Transverse colon (tissue), 4 donors: ENCODE measurements around the gene TLCD3B. TPM values are rescaled to one million over a fixed set of nuclear protein-coding genes. Genes with fewer than 3 reads are reported as not detected.

Experiments used
- DNase-seq: peaks from one replicate; pipeline ENCODE4 v3.0.0-alpha.2; 2019
- H3K27ac ChIP-seq, 4 donors: fragments of 200-600 bp; sonication (generic); 2 replicates each; pipeline ENCODE4 v1.5.1; 2016 to 2018; ENCODE audit warnings: inconsistent platforms in 4 of 4
- H3K27me3 ChIP-seq: fragments of 200-600 bp; sonication (generic); 2 replicates; pipeline ENCODE4 v1.5.1; 2017; ENCODE audit warnings: inconsistent platforms
- H3K36me3 ChIP-seq, 4 donors: fragments of 200-600 bp; sonication (generic); 2 replicates each; pipeline ENCODE4 v1.5.1; 2017 to 2019; ENCODE audit warnings: inconsistent platforms in 4 of 4
- H3K4me1 ChIP-seq, 4 donors: fragments of 200-600 bp; sonication (generic); 2 replicates each; pipeline ENCODE4 v1.5.1; 2017 to 2020; ENCODE audit warnings: inconsistent platforms in 4 of 4
- H3K4me3 ChIP-seq, 4 donors: fragments of 200-600 bp; sonication (generic); 1 replicate in 1 of 4; 2 replicates in 3 of 4; pipeline versions ENCODE4 v1.5.1 to v1.6.1; 2017 to 2019; ENCODE audit warnings: inconsistent platforms in 4 of 4
- H3K9me3 ChIP-seq, 2 donors: fragments of 200-600 bp; sonication (generic); 2 replicates each; pipeline ENCODE4 v1.5.1; 2017 to 2019; ENCODE audit warnings: inconsistent platforms in 2 of 2
- CTCF ChIP-seq, 5 experiments: fragments of 200-600 bp in 3 of 5; fragments of 450-650 bp in 2 of 5; sonication (generic) in 3 of 5; IDR thresholded peaks; 1 replicate in 2 of 5; 2 replicates in 3 of 5; pipeline ENCODE4 v1.5.1; 2016 to 2017; ENCODE audit warnings: antibody characterized with exemption in 5 of 5, inconsistent platforms in 3 of 5, mild to moderate bottlenecking in 2 of 5, moderate library complexity in 1 of 5
- EP300 ChIP-seq: sonication (generic); formaldehyde crosslinking; IDR thresholded peaks from one replicate; pipeline ENCODE4 v1.6.1; 2017; ENCODE audit warnings: antibody characterized with exemption, low read depth
- POLR2A ChIP-seq: fragments of 450-650 bp; IDR thresholded peaks from one replicate; pipeline ENCODE4 v1.6.1; 2016; ENCODE audit warnings: antibody characterized with exemption, mild to moderate bottlenecking, moderate library complexity
- POLR2AphosphoS5 ChIP-seq, 3 donors: sonication (generic); formaldehyde crosslinking; IDR thresholded peaks; one replicate each; pipeline ENCODE4 v1.6.1; 2016; ENCODE audit warnings: antibody characterized with exemption in 3 of 3
- WGBS, 2 donors: methylation state at CpG; one replicate each; pipeline ENCODE4 v1.1.5; 2018; ENCODE audit warnings: low coverage in 1 of 2; 5-methylcytosine and 5-hydroxymethylcytosine counted together
- in situ Hi-C, 4 donors: fragments of 200-750 bp; cut with MboI; loops; one replicate each; pipeline versions ENCODE4 v1.15.0 to v1.15.1; 2017; ENCODE audit warnings: low sequenced_read_pairs in 3 of 4, low pct_ligation_motif_present in 1 of 4, low pct_unique_long_range_greater_than_20kb in 1 of 4
- intact Hi-C: fragments of 100-400 bp; cut with DNase I; formaldehyde crosslinking; loops from one replicate; pipeline ENCODE4 v1.15.1; 2023; ENCODE audit warnings: low total_unique reads
- total RNA-seq, 4 donors: library from RNA; depleted of rRNA; stranded (reverse); fragments of >200 nt; gene quantifications; one replicate each; pipeline ENCODE4 v1.1.0, GENCODE V29; 2016

Gene TLCD3B
- total RNA-seq, 4 donors from 2014 or later: not detected

- peak; percentile 22 for DNase-seq
- H3K27me3 ChIP-seq: no peaks in the 10 kb centered on the region
- no peak for TF ChIP-seq CTCF (IDR thresholded peaks at IDR 0.05)
- intact Hi-C loops: no loop called here
- 0 to 1% methylated on average over 4 to 30 of the region's 33 CpGs for WGBS, 2 donors
- H3K4me1 ChIP-seq: peaks cover 15 to 33% (median 24%) of the 10 kb centered on the region in 4 donors
- no peaks in the 10 kb centered on the region for H3K9me3 ChIP-seq
- peaks cover 0 to 13% (median 4%) of the 10 kb centered on the region in 4 donors for H3K36me3 ChIP-seq
- H3K4me3 ChIP-seq: peak overlapping the region; percentile 87 to 98 (median 92)
- in situ Hi-C loops: loop anchor here in 2 of 4 donors (25.0 kb wide), 2 partner anchors 336 to 561 kb away; partner anchors contain the start of gene ZNF771 (in 2 of the 2)
- H3K27ac ChIP-seq: peak overlapping the region; percentile 91 to 95 (median 92)
Observed at GRCh38 chr16:30076276-30076791, 45.3 kb upstream of the TLCD3B start.

GRCh38 chr16:30075503-30076275, 44.6 kb upstream of the TLCD3B start, which contains the start of gene PPP4C:
Gene PPP4C, plus strand, starts transcription at chr16:30075994. Its CDS starts 384 bp downstream, at chr16:30076378.
- intact Hi-C loops (no loop called here), in situ Hi-C loops (loop anchor here in 2 of 4 donors (25.0 kb wide), 2 partner anchors 337 to 562 kb away; partner anchors contain the start of gene ZNF771 (in 2 of the 2))
- Histone ChIP-seq H3K27ac (peak within 1 kb of the TSS; percentile 91 to 95 (median 92)), H3K9me3 (no peaks in the 10 kb centered on the region), H3K27me3 (no peaks in the 10 kb centered on the region), H3K4me3 (peak within 1 kb of the TSS; percentile 87 to 98 (median 92)), H3K36me3 (peaks cover 0 to 20% (median 5%) of the 10 kb centered on the region in 4 donors), H3K4me1 (peaks cover 15 to 35% (median 24%) of the 10 kb centered on the region in 4 donors)
- TF ChIP-seq POLR2A: peak; percentile 95
- no peak for TF ChIP-seq EP300
- peak in 2 of 5 experiments; percentile 6 to 17 for TF ChIP-seq CTCF (IDR thresholded peaks at IDR 0.05)
- peak; percentile 87 to 98 (median 96) for TF ChIP-seq POLR2AphosphoS5 (IDR thresholded peaks at IDR 0.05)
- peak; percentile 95 for DNase-seq
- 0 to 1% methylated on average over 4 to 49 of the region's 67 CpGs for WGBS, 2 donors

GRCh38 chr16:30070490-30070889, 39.4 kb upstream of the TLCD3B start:
- TF ChIP-seq POLR2AphosphoS5 (IDR thresholded peaks at IDR 0.05) (no peak), CTCF (IDR thresholded peaks at IDR 0.05) (no peak), EP300 (no peak), POLR2A (no peak)
- no peak for DNase-seq
- in situ Hi-C loops: no loop called here
- Histone ChIP-seq H3K4me1 (peaks cover 36 to 52% (median 42%) of the 10 kb centered on the region in 4 donors), H3K4me3 (no peak overlapping the region), H3K27ac (peak overlapping the region in 2 of 4 donors; percentile 98 to 99), H3K9me3 (no peaks in the 10 kb centered on the region), H3K27me3 (no peaks in the 10 kb centered on the region), H3K36me3 (peaks cover 3 to 50% (median 23%) of the 10 kb centered on the region in 4 donors)
- intact Hi-C loops: no loop called here

- Histone ChIP-seq H3K27ac (peak overlapping the region in 3 of 4 donors; percentile 98 to 99 (median 99)), H3K9me3 (no peaks in the 10 kb centered on the region), H3K4me3 (no peak overlapping the region), H3K36me3 (peaks cover 3 to 50% (median 23%) of the 10 kb centered on the region in 4 donors), H3K27me3 (no peaks in the 10 kb centered on the region), H3K4me1 (peaks cover 31 to 47% (median 39%) of the 10 kb centered on the region in 4 donors)
- TF ChIP-seq EP300 (no peak), POLR2AphosphoS5 (IDR thresholded peaks at IDR 0.05) (peak in 1 of 3 donors; percentile 14)
- intact Hi-C loops (no loop called here), in situ Hi-C loops (no loop called here)
- 36 to 71% methylated on average over 4 to 31 of the region's 31 CpGs for WGBS, 2 donors
- DNase-seq: no peak
Observed at GRCh38 chr16:30069611-30070462, 38.8 kb upstream of the TLCD3B start.
